SK-N-SH (cell line): Measurements from ENCODE around the gene GLTPD2. TPM values are rescaled to one million over a fixed set of nuclear protein-coding genes. Genes with fewer than 3 reads are reported as not detected.

Experiments
- CTCF ChIA-PET: fragments of 300-600, 350-600 bp; formaldehyde crosslinking; extraction: SDS; loops from one replicate; lab custom pipeline; 2021; lab: Yijun Ruan, JAX
- POLR2A ChIA-PET: fragments of 350-600 bp; sonication (Branson Sonifier 250); formaldehyde crosslinking; extraction: SDS; loops from one replicate; lab custom pipeline; 2020; ENCODE audit warnings: antibody characterized with exemption, inconsistent platforms; lab: Yijun Ruan, JAX
- DNase-seq: peaks from one replicate; pipeline ENCODE4 v3.0.0; 2012
- H2AFZ ChIP-seq: fragments of 200-600 bp; sonication (generic); 2 replicates; pipeline ENCODE4 v1.8.1; 2016; ENCODE audit warnings: antibody characterized with exemption, mild to moderate bottlenecking, low read depth
- H3F3A ChIP-seq: fragments of 200-600 bp; sonication (generic); replicated peaks from 2 replicates; pipeline ENCODE3; 2016; ENCODE audit warnings: antibody characterized with exemption, mild to moderate bottlenecking; ENCODE audit not compliant: insufficient read depth
- H3K27ac ChIP-seq, 2 experiments: fragments of 200-500 bp in 1 of 2; fragments of 200-600 bp in 1 of 2; sonication (Bioruptor generic) in 1 of 2; sonication (generic), shearing (Covaris generic) in 1 of 2; 2 replicates each; pipeline versions ENCODE4 v1.5.1 to v1.6.1; 2014 to 2016; ENCODE audit warnings: low read depth in 2 of 2, inconsistent platforms in 1 of 2, low read length in 1 of 2, mild to moderate bottlenecking in 1 of 2, mixed read lengths in 1 of 2
- H3K27me3 ChIP-seq: fragments of 200-600 bp; sonication (generic), shearing (Covaris generic); 2 replicates; pipeline ENCODE4 v1.6.1; 2016; ENCODE audit warnings: mixed run types; ENCODE audit not compliant: insufficient read depth
- H3K36me3 ChIP-seq, 2 experiments: fragments of 200-500 bp in 1 of 2; fragments of 200-600 bp in 1 of 2; sonication (Bioruptor generic) in 1 of 2; sonication (generic) in 1 of 2; replicated peaks in 1 of 2; 2 replicates each; pipeline versions ENCODE3 to v1.5.1; 2014 to 2016; ENCODE audit warnings: low read length in 1 of 2, mild to moderate bottlenecking in 1 of 2; ENCODE audit not compliant: insufficient read depth in 2 of 2, control insufficient read depth in 1 of 2
- H3K4me1 ChIP-seq, 2 experiments: fragments of 200-500 bp in 1 of 2; fragments of 200-600 bp in 1 of 2; sonication (Bioruptor generic) in 1 of 2; sonication (generic), shearing (Covaris generic) in 1 of 2; 2 replicates each; pipeline versions ENCODE4 v1.5.1 to v1.6.1; 2014 to 2016; ENCODE audit warnings: low read depth in 1 of 2, low read length in 1 of 2, mixed run types in 1 of 2; ENCODE audit not compliant: insufficient read depth in 2 of 2, control insufficient read depth in 1 of 2
- H3K4me2 ChIP-seq: fragments of 200-600 bp; sonication (generic), shearing (Covaris generic); 2 replicates; pipeline ENCODE4 v1.6.1; 2017; ENCODE audit warnings: mixed run types
- H3K4me3 ChIP-seq, 2 experiments: fragments of 200-500 bp in 1 of 2; fragments of 200-600 bp in 1 of 2; sonication (Bioruptor generic) in 1 of 2; sonication (generic), shearing (Covaris generic) in 1 of 2; 2 replicates each; pipeline versions ENCODE4 v1.5.1 to v1.8.1; 2014 to 2016; ENCODE audit warnings: low read depth in 2 of 2, inconsistent platforms in 1 of 2, low read length in 1 of 2, mild to moderate bottlenecking in 1 of 2, mixed read lengths in 1 of 2, moderate library complexity in 1 of 2
- H3K79me2 ChIP-seq: fragments of 200-600 bp; sonication (generic); 2 replicates; pipeline ENCODE4 v1.8.1; 2017; ENCODE audit warnings: mild to moderate bottlenecking; ENCODE audit not compliant: insufficient read depth
- H3K9ac ChIP-seq: fragments of 200-600 bp; sonication (generic); 2 replicates; pipeline ENCODE4 v1.6.1; 2017; ENCODE audit warnings: mixed run types
- H3K9me2 ChIP-seq: fragments of 200-600 bp; sonication (generic); 2 replicates; pipeline ENCODE4 v1.6.1; 2017; ENCODE audit warnings: mixed run types
- H3K9me3 ChIP-seq: fragments of 200-600 bp; sonication (generic); 2 replicates; pipeline ENCODE4 v1.6.1; 2017; ENCODE audit warnings: mixed run types, mild to moderate bottlenecking, moderate library complexity
- H4K20me1 ChIP-seq: fragments of 200-600 bp; sonication (generic); 2 replicates; pipeline ENCODE4 v1.6.1; 2017; ENCODE audit warnings: mild to moderate bottlenecking, mixed run types; ENCODE audit not compliant: insufficient read depth
- CTCF ChIP-seq: fragments of 200-600 bp; sonication (generic); IDR thresholded peaks from 2 replicates; pipeline ENCODE4 v1.6.1; 2017; ENCODE audit warnings: antibody characterized with exemption, mild to moderate bottlenecking, moderate library complexity
- EP300 ChIP-seq, 2 experiments: IDR thresholded peaks; 2 replicates each; pipeline versions ENCODE4 v1.4.0 to v1.6.1; 2012; ENCODE audit warnings: borderline replicate concordance in 1 of 2, low read depth in 1 of 2, low read length in 1 of 2
- EZH2phosphoT487 ChIP-seq: fragments of 200-600 bp; sonication (generic); IDR thresholded peaks from 2 replicates; pipeline ENCODE4 v1.6.1; 2017; ENCODE audit warnings: low read depth, mixed run types, mild to moderate bottlenecking, antibody characterized with exemption, moderate library complexity, borderline replicate concordance
- FOXJ3 ChIP-seq: sonication (generic); formaldehyde crosslinking; IDR thresholded peaks from 2 replicates; pipeline ENCODE4 v1.5.1; 2020; ENCODE audit warnings: mild to moderate bottlenecking, missing genetic modification reagents
- FOXM1 ChIP-seq: IDR thresholded peaks from 2 replicates; pipeline ENCODE4 v1.4.0; 2012; ENCODE audit warnings: low read depth, mild to moderate bottlenecking
- GABPA ChIP-seq: IDR thresholded peaks from 2 replicates; pipeline ENCODE4 v1.4.0; 2012; ENCODE audit warnings: low read depth, mild to moderate bottlenecking
- GATA2 ChIP-seq: sonication (generic); formaldehyde crosslinking; IDR thresholded peaks from 2 replicates; pipeline ENCODE4 v1.5.0; 2020; ENCODE audit warnings: mild to moderate bottlenecking, missing genetic modification reagents
- JUND ChIP-seq: IDR thresholded peaks from 2 replicates; pipeline ENCODE4 v1.4.0; 2012
- NRF1 ChIP-seq: IDR thresholded peaks from 2 replicates; pipeline ENCODE4 v1.6.1; 2012; ENCODE audit warnings: low read depth, mild to moderate bottlenecking, low read length
- RAD21 ChIP-seq: IDR thresholded peaks from 2 replicates; pipeline ENCODE4 v1.6.1; 2012; ENCODE audit warnings: mild to moderate bottlenecking, low read length
- RCOR1 ChIP-seq: fragments of 150-350 bp; IDR thresholded peaks from 2 replicates; pipeline ENCODE4 v1.6.1; 2017; ENCODE audit warnings: antibody characterized with exemption, low read length
- RFX5 ChIP-seq: IDR thresholded peaks from 2 replicates; pipeline ENCODE4 v1.6.1; 2012; ENCODE audit warnings: mild to moderate bottlenecking, improper control_type of control experiment, low read length
- RXRA ChIP-seq: IDR thresholded peaks from 2 replicates; pipeline ENCODE4 v1.4.0; 2012; ENCODE audit warnings: low read depth, mild to moderate bottlenecking, borderline replicate concordance
- SIN3A ChIP-seq: IDR thresholded peaks from 2 replicates; pipeline ENCODE4 v1.6.1; 2012; ENCODE audit warnings: low read depth, mild to moderate bottlenecking, low read length, moderate library complexity, borderline replicate concordance
- SMC3 ChIP-seq: IDR thresholded peaks from 2 replicates; pipeline ENCODE4 v1.6.1; 2012; ENCODE audit warnings: low read depth, low read length, improper control_type of control experiment
- TAF1 ChIP-seq: IDR thresholded peaks from 2 replicates; pipeline ENCODE4 v1.6.1; 2012; ENCODE audit warnings: low read depth, mild to moderate bottlenecking, low read length, moderate library complexity, borderline replicate concordance
- TCF12 ChIP-seq: IDR thresholded peaks from 2 replicates; pipeline ENCODE4 v1.4.0; 2012
- YY1 ChIP-seq: IDR thresholded peaks from 2 replicates; pipeline ENCODE4 v1.4.0; 2012; ENCODE audit warnings: low read depth, mild to moderate bottlenecking
- WGBS: methylation state at CpG from one replicate; pipeline ENCODE4 v1.1.6; 2017; ENCODE audit warnings: low lambda C conversion rate; 5-methylcytosine and 5-hydroxymethylcytosine counted together
- polyA plus RNA-seq, 3 experiments: library from polyadenylated mRNA; depleted of rRNA; stranded (reverse); fragments of >200 nt; gene quantifications; 2 replicates each; pipeline ENCODE4 v1.2.3, GENCODE V29; 2012
- TF ChIP-seq, protein P1 (sequence below): fragments of 150-350 bp; IDR thresholded peaks from 2 replicates; pipeline ENCODE4 v1.6.1; 2016; ENCODE audit warnings: mild to moderate bottlenecking, low read depth, low read length
- TF ChIP-seq, protein P2 (sequence below): IDR thresholded peaks from 2 replicates; pipeline ENCODE4 v1.4.0; 2012; ENCODE audit warnings: low read depth, borderline replicate concordance

Gene GLTPD2
- polyA plus RNA-seq, 1 of the 3 experiments (the other 2 are of a cell fraction) = not detected

- peaks cover 10 to 15% of the 10 kb centered on the region in 2 experiments for H3K36me3 ChIP-seq
- no peaks in the 10 kb centered on the region for H3K9me2 ChIP-seq
- H3K27ac ChIP-seq = no peak overlapping the region
- no peaks in the 10 kb centered on the region for H3K79me2 ChIP-seq
- ChIA-PET CTCF (no interaction called here), POLR2A (no interaction called here)
- H3K27me3 ChIP-seq = no peaks in the 10 kb centered on the region
- no peaks in the 10 kb centered on the region for H3K9me3 ChIP-seq
- H3K9ac ChIP-seq = no peak overlapping the region
- H3K4me1 ChIP-seq = no peaks in the 10 kb centered on the region
- no peaks in the 10 kb centered on the region for H3F3A ChIP-seq
- no peak overlapping the region for H3K4me2 ChIP-seq
- H3K4me3 ChIP-seq = no peak overlapping the region
- 77% methylated on average over 5 of the region's 13 CpGs for WGBS
- H4K20me1 ChIP-seq = no peaks in the 10 kb centered on the region
- TF ChIP-seq RCOR1 (no peak), RFX5 (no peak), YY1 (no peak), NRF1 (no peak), SMC3 (no peak), GATA2 (CRISPR knock-in tag) (no peak), RAD21 (no peak), FOXM1 (no peak), FOXJ3 (no peak), CTCF (no peak), SIN3A (no peak), TCF12 (no peak), JUND (no peak), EZH2phosphoT487 (no peak)
- TF ChIP-seq, protein P1, sequence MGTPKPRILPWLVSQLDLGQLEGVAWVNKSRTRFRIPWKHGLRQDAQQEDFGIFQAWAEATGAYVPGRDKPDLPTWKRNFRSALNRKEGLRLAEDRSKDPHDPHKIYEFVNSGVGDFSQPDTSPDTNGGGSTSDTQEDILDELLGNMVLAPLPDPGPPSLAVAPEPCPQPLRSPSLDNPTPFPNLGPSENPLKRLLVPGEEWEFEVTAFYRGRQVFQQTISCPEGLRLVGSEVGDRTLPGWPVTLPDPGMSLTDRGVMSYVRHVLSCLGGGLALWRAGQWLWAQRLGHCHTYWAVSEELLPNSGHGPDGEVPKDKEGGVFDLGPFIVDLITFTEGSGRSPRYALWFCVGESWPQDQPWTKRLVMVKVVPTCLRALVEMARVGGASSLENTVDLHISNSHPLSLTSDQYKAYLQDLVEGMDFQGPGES = no peak
- no peak overlapping the region for H2AFZ ChIP-seq
- DNase-seq = no peak
Measured at GRCh38 chr17:4816826-4817225, 28.1 kb downstream of the GLTPD2 start.

GRCh38 chr17:4818276-4818675 is 29.5 kb downstream of the GLTPD2 start:
- no peaks in the 10 kb centered on the region for H3K79me2 ChIP-seq
- H3K4me1 ChIP-seq = no peaks in the 10 kb centered on the region
- ChIA-PET POLR2A (no interaction called here), CTCF (interaction anchor here (1.3 kb wide), 1 partner anchor 11 kb away, joined by 4 read pairs; the partner anchor contains the start of gene PLD2)
- DNase-seq = no peak
- no peaks in the 10 kb centered on the region for H3F3A ChIP-seq
- H4K20me1 ChIP-seq = no peaks in the 10 kb centered on the region
- no peak overlapping the region for H3K9ac ChIP-seq
- no peak overlapping the region for H3K4me2 ChIP-seq
- no peaks in the 10 kb centered on the region for H3K9me2 ChIP-seq
- no peaks in the 10 kb centered on the region for H3K9me3 ChIP-seq
- no peak overlapping the region for H3K27ac ChIP-seq
- peaks cover 10 to 12% of the 10 kb centered on the region in 2 experiments for H3K36me3 ChIP-seq
- H2AFZ ChIP-seq = no peak overlapping the region
- no peak overlapping the region for H3K4me3 ChIP-seq
- H3K27me3 ChIP-seq = no peaks in the 10 kb centered on the region
- 76% methylated on average over 7 of the region's 12 CpGs for WGBS
- TF ChIP-seq GABPA = no peak
- TF ChIP-seq TCF12 = no peak
- no peak for TF ChIP-seq FOXM1
- TF ChIP-seq FOXJ3 = no peak
- TF ChIP-seq SIN3A = no peak
- TF ChIP-seq, protein P1 = no peak
- TF ChIP-seq NRF1 = no peak
- TF ChIP-seq EP300 (IDR thresholded peaks at IDR 0.05; ENCODE audit: borderline replicate concordance in 1 of 2, low read depth in 1 of 2, low read length in 1 of 2) = no peak
- TF ChIP-seq TAF1 = no peak
- no peak for TF ChIP-seq RXRA
- TF ChIP-seq RAD21 = no peak
- TF ChIP-seq, protein P2, sequence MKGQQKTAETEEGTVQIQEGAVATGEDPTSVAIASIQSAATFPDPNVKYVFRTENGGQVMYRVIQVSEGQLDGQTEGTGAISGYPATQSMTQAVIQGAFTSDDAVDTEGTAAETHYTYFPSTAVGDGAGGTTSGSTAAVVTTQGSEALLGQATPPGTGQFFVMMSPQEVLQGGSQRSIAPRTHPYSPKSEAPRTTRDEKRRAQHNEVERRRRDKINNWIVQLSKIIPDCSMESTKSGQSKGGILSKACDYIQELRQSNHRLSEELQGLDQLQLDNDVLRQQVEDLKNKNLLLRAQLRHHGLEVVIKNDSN = no peak
